ENCODE data around the gene SEMA4B. TPM values are rescaled to one million over a fixed set of nuclear protein-coding genes. Genes with fewer than 3 reads are reported as not detected.

Gene SEMA4B
- total RNA-seq, 4 donors from 2014 or later = 18.7 to 44.9 (median 41.9) TPM

- no peaks in the 10 kb centered on the region for H3K27me3 ChIP-seq
- H3K27ac ChIP-seq = peak overlapping the region; percentile 3 to 74 (median 70)
- no peaks in the 10 kb centered on the region for H3K36me3 ChIP-seq
- peak; percentile 26 for ATAC-seq
- H3K9me3 ChIP-seq = no peaks in the 10 kb centered on the region
- TF ChIP-seq, protein P1, sequence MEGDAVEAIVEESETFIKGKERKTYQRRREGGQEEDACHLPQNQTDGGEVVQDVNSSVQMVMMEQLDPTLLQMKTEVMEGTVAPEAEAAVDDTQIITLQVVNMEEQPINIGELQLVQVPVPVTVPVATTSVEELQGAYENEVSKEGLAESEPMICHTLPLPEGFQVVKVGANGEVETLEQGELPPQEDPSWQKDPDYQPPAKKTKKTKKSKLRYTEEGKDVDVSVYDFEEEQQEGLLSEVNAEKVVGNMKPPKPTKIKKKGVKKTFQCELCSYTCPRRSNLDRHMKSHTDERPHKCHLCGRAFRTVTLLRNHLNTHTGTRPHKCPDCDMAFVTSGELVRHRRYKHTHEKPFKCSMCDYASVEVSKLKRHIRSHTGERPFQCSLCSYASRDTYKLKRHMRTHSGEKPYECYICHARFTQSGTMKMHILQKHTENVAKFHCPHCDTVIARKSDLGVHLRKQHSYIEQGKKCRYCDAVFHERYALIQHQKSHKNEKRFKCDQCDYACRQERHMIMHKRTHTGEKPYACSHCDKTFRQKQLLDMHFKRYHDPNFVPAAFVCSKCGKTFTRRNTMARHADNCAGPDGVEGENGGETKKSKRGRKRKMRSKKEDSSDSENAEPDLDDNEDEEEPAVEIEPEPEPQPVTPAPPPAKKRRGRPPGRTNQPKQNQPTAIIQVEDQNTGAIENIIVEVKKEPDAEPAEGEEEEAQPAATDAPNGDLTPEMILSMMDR (IDR thresholded peaks at IDR 0.05) = peak in 1 of 4 experiments; percentile 36
- no peak for TF ChIP-seq EP300 (IDR thresholded peaks at IDR 0.05)
- peak; percentile 55 for TF ChIP-seq POLR2AphosphoS5 (IDR thresholded peaks at IDR 0.05)
- TF ChIP-seq POLR2A (IDR thresholded peaks at IDR 0.05) = no peak
- H3K4me3 ChIP-seq = no peak overlapping the region
- H3K4me1 ChIP-seq = peaks cover 0 to 66% (median 12%) of the 10 kb centered on the region in 3 donors
- WGBS, 2 donors (ENCODE audit: low coverage in 1 of 2) = 27 to 74% methylated on average over 7 to 10 of the region's 16 CpGs
Observed at GRCh38 chr15:90154861-90155626, 46.1 kb upstream of the SEMA4B start.

DNA sequence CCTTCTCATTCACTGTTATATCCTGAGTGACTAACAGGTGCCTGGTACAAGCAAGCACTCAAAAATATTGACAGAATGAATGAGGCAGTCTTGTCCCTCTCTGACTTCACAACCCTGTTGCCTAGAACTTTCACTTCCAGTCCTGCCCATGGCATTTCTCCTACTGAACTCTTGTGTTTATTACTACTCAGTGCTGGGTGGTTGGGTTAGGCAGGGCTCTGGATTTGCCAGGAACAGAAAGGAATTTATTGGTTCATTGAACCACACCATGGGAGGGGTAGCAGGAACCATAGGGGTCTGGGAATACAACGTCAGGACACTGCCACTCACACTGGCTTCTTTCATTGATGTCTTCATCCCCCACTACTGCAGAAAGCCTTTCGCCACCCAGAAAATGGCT lies 41.9 kb upstream of the SEMA4B start:
- no peaks in the 10 kb centered on the region for H3K36me3 ChIP-seq
- peaks cover 0 to 53% (median 12%) of the 10 kb centered on the region in 3 donors for H3K4me1 ChIP-seq
- TF ChIP-seq POLR2AphosphoS5 (IDR thresholded peaks at IDR 0.05) (no peak), EP300 (IDR thresholded peaks at IDR 0.05) (no peak), POLR2A (IDR thresholded peaks at IDR 0.05) (no peak)
- TF ChIP-seq, protein P1 (IDR thresholded peaks at IDR 0.05) = no peak
- peak; percentile 7 for ATAC-seq
- H3K9me3 ChIP-seq = no peaks in the 10 kb centered on the region
- H3K27me3 ChIP-seq = no peaks in the 10 kb centered on the region
- H3K27ac ChIP-seq = peak overlapping the region in 3 of 4 donors; percentile 75 to 79 (median 76)
- no peak overlapping the region for H3K4me3 ChIP-seq
- WGBS, 2 donors (ENCODE audit: low coverage in 1 of 2) = 70 to 100% methylated on average over 1 to 2 of the region's 2 CpGs

- no peak for ATAC-seq
- H3K27ac ChIP-seq = peak overlapping the region in 2 of 4 donors; percentile 53 to 75
Observed at GRCh38 chr15:90160781-90161727, 40.1 kb upstream of the SEMA4B start.

DNA sequence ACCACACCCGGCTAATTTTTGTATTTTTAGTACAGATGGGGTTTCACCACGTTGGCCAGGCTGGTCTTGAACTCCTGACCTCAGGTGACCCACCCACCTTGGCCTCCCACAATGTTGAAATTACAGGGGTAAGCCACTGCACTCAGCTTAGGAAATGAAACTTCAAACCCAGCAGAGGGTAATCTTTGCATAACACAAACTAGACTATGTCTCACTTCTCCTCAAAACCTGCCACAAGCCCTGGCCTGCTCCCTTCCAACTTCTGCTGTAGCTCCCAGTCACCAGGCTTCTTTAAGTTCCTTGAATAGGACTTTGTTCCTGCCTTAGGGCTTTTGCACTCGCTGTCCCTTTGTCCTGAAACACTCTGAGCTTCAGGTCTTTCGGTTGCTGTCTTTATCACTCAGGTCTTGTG lies 39.2 kb upstream of the SEMA4B start:
- no peak overlapping the region for H3K27ac ChIP-seq
- no peaks in the 10 kb centered on the region for H3K27me3 ChIP-seq
- H3K4me3 ChIP-seq = no peak overlapping the region
- no peaks in the 10 kb centered on the region for H3K36me3 ChIP-seq
- H3K4me1 ChIP-seq = peaks cover 0 to 51% (median 6%) of the 10 kb centered on the region in 3 donors
- TF ChIP-seq, protein P1 (IDR thresholded peaks at IDR 0.05) = no peak
- TF ChIP-seq EP300 (IDR thresholded peaks at IDR 0.05) (no peak), POLR2AphosphoS5 (IDR thresholded peaks at IDR 0.05) (no peak), POLR2A (IDR thresholded peaks at IDR 0.05) (no peak)
- ATAC-seq = no peak
- H3K9me3 ChIP-seq = no peaks in the 10 kb centered on the region
- 60 to 87% methylated on average over 3 to 4 of the region's 4 CpGs for WGBS, 2 donors (ENCODE audit: low coverage in 1 of 2)

More at GRCh38 chr15:90160781-90161727, 40.1 kb upstream of the SEMA4B start:
- WGBS, 2 donors (ENCODE audit: low coverage in 1 of 2) = 75 to 81% methylated on average over 5 to 8 of the region's 14 CpGs
- H3K36me3 ChIP-seq = no peaks in the 10 kb centered on the region
- no peaks in the 10 kb centered on the region for H3K27me3 ChIP-seq
- H3K4me3 ChIP-seq = no peak overlapping the region
- no peak for TF ChIP-seq POLR2A (IDR thresholded peaks at IDR 0.05)
- TF ChIP-seq, protein P1 (IDR thresholded peaks at IDR 0.05) = no peak
- no peak for TF ChIP-seq POLR2AphosphoS5 (IDR thresholded peaks at IDR 0.05)
- no peak for TF ChIP-seq EP300 (IDR thresholded peaks at IDR 0.05)
- H3K4me1 ChIP-seq = peaks cover 0 to 48% (median 6%) of the 10 kb centered on the region in 3 donors
- no peaks in the 10 kb centered on the region for H3K9me3 ChIP-seq
